GM19035 (cell line): ENCODE data around the gene ZNF362.

Experiments
- ATAC-seq: cut with Tn5 transposase; IDR thresholded peaks from one replicate; pipeline ENCODE4 v1.9.1; 2021; ENCODE audit not compliant: unreplicated experiment

Gene ZNF362

DNA sequence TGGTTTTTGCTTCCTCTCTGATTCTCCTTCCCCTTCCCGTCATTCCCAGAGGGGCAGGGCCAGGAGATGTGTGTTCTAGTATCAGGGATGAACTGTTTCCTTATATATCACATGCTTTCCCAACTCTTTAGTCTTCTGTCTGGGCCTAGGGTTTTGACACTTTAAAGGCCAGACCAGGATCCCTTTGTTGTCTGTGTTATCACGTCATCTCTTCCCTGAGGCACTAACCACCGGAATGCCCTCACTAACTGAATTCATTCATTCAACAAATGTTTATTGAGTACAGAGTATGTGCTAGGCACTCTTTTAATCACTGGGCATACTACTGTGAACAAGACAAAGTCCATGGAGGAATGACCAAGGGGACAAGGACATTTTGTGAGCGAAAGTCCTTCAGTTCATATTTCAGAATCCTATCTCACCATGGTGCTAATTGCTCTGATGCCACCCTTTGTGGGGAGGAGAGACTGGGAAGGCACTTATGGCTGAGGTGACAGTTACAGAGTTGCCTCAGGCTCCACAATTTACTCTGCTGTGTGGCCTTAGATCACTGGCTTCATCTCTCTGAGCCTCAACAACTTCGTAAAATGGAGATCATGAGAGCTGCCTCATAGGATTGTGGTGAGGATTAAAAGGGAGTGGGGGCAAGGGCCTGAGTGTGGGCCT, 12.0 kb upstream of the ZNF362 start:
- no peak for ATAC-seq

DNA sequence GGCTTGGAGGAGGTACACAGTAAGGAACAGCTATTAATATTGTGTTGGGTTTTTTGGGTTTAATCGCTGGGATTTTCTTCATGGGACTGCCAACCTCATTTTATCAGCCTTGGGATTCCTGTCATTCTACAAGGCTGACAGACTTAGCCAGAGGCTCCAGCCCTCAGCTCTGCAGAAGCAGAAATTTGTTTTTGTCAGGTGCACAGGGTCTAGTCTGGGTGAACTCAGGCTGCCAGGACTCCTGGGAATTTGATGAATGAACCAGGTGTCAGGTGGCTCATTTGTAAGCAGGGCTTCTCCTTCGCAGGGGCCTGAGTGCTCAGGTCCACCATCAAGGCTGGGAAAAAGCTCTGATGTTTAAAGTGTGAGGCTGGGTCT, 11.5 kb upstream of the ZNF362 start:
- no peak for ATAC-seq

DNA sequence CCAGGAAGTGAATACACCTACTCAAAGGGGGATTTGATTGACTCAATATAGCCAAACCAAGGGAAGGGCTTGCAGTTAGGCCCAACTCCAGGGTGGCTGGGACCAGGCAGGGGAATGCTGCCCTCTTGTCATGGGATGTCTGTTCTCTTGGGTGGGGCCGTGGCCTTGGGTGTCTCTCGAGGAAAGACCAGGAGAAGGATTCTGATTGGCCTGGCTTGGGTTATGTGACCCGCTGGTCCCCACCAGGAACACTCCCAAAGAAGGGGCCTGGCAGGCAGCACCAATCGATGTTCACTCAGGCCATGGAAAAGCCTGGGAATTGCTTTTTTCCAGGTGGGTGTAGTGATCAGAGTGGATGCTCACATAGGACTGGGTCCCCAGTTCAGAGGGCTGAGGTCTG, 10.1 kb upstream of the ZNF362 start:
- ATAC-seq: no peak

DNA sequence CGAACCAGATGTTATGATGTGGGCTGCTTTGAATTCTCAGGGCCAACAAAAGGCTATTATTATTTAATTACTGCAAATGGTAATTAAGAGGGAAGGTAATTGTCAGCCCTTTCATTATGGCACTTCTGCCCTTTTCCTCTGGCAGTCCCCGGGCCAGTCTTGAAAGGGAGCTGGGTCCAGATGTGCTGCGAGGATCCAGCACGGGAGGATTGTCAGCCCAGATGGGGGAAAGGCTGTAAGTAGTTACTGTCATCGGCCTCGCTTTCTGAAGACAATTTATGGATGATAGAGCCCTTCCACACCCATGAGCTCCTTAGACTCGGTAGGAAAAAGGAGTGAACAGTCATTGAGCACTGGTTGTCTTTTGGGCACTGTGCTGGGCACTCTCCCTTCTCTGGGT, 8.7 kb upstream of the ZNF362 start:
- ATAC-seq: no peak

DNA sequence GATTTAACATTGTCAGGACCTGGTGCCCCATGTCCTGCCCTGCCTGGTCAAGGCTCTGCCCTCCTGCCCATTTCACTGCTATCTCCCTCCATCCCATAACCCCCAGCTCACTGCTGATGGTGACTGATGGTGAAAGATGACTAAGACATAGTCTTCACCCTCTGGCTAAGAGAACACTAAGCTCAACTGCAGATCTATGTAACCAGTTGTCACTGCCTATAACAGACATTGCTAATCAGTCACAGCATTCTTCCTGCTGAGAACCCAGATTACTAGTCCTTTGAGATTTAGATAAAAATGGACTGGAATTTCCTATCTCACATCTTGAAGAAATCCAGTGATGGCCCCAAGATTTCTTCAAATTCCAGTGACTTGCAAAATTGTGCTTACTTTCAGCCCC, 8.0 kb upstream of the ZNF362 start:
- no peak for ATAC-seq

DNA sequence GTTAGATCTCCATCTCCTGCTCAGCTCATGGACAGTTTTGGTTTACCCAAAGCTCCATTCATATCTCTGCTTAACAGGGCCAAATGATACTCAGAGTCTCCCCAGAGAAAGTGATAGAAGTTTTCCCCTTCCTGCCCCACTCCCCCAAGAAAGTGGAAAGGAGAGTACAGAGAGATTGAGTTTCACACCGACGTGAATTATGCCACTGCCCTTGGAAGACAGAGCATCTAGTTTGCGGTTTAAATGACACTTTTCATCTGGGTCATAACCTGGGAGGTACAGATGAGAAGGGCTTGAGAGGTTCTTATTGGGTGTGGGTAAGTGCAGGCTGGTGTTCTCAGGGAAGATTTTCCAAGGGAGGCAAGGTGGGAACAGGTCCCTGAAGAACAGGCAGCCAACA, 6.9 kb upstream of the ZNF362 start:
- ATAC-seq: no peak

DNA sequence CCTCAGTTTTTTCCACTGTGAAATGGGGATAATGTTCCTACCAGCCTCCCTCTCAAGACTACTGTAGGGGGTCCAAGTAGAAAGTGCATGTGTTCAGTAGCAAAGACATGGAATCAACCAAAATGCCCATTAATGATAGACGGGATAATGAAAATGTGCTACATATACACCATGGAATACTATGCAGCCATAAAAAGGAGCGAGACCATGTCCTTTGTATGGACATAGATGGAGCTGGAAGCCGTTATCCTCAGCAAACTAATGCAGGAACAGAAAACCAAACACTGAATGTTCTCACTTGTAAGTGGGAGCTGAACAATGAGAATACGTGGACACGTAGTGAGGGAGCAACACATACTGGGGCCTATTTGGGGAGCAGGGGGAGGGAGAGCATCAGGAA, 6.1 kb upstream of the ZNF362 start:
- ATAC-seq: no peak

DNA sequence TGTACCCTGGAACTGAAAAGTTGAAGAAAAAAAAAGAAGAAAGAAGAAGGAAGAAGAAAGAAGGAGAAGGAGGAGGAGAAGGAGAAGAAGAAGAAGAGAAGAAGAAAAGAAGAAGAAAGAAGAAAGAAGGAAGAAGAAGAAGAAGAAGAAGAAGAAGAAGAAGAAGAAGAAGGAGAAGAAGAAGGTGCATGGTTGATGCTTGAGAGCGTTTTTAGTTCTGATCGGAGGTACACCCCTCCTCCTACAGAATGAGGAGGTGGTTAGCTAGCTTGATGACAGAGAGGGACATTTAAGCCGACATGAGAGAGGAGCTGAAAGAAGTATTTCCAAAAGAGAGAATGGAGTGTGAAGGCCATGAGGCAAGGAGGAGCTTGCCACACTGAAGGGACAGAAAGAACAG, 5.6 kb upstream of the ZNF362 start:
- ATAC-seq: no peak

DNA sequence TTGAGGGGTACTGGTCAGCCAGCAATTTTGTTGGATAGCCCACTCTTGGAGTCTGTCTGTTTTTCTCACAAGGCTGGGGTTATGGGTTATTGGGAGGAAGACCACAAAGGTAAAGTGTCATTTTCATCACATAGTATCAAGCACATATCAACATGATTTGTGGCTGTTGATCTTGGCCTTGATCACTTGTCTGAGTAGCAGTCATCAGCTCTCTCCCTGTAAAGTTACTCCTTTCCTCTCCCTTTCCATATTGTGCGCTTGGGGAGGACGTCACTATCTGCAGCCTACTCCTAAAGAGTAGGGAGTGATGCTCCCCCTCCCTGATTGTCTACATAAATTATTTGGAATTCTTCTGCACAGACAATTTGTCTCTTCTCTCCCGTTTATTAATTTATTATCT, 1.8 kb upstream of the ZNF362 start:
- ATAC-seq: no peak

DNA sequence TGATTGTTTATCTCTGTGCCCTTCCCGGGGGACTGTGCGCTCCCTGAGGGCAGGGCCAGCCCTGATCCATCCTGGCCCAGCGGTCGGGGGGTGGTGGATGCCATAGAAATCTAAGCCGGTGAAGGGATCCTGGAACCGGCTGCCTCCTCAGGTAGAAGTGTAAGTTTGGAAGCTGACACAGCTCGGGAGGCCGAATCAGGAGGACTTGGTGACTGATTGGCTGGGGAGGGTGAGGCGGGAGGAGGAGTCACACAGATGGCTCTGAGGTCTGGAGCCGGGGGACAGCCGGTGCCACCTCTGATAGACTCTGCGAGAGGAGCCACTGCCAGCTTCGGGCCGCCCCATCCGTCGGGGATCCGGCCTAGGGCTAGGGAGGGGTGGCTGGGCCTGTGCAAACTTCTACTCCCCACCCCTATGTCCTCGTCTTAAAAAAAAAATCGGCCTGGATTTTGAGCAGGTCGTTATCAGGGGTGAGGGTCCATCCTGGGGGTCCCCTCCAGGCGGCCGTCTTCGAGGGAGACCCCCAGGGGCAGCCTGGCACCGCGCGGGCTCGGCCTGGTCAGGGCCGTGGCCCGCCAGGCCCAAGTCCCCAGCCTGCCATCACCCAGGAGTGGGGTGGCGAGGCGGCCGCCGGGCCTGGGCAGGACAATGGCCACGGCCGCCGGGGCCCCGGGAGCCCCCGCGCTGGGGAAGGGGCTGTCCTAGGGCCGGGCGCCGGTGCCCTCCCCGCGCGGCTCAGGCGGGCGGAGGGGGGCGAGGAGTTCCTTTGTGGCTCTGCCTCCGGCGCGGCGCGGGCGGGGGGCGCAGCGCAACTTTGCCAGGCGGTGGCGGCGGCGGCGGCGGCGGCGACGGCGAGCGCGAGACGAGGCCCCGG, 708 bp upstream of the ZNF362 start:
- ATAC-seq: peak; percentile 14

DNA sequence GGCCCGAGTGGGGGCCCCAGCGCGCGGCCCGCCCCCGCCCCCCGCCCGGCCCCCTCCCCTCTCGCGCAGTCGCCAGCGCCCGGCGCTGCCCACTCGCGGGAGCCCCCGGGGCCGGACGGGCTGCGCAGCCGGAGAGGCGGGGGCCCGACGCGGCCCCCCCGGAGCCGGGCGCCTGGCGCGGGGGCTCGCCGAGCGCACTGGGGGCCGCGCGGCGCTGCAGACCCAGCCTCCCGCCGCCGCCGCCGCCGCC, 146 bp upstream of the ZNF362 start:
- ATAC-seq: no peak

DNA sequence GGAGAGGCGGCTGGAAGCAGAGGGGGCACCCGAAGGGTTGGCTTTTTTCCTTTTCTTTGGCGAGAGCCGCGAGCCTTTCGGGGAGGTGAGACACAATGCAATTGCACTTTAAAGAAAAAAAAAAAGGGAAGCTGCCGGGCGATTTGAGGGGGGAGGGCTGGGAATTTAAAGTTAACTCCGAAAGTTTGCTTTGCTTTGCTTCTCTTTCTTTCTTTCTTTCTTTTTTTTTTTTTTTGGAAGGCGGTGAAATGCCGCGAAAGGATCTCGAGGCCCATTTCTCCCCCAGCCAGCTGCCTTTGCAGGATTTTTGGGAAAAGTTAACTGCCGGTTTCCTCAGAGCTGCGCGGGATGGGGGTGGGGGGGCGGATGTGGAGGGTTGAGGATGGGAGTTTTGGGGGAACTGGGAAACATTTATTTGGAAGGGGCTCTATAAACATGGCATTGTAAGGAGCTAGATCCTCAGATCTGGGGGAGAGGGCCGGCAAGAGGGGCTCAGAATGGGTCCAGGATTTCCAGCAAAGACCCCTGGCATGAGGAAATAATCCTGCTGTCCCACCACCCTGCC, 997 bp downstream of the ZNF362 start:
- no peak for ATAC-seq

DNA sequence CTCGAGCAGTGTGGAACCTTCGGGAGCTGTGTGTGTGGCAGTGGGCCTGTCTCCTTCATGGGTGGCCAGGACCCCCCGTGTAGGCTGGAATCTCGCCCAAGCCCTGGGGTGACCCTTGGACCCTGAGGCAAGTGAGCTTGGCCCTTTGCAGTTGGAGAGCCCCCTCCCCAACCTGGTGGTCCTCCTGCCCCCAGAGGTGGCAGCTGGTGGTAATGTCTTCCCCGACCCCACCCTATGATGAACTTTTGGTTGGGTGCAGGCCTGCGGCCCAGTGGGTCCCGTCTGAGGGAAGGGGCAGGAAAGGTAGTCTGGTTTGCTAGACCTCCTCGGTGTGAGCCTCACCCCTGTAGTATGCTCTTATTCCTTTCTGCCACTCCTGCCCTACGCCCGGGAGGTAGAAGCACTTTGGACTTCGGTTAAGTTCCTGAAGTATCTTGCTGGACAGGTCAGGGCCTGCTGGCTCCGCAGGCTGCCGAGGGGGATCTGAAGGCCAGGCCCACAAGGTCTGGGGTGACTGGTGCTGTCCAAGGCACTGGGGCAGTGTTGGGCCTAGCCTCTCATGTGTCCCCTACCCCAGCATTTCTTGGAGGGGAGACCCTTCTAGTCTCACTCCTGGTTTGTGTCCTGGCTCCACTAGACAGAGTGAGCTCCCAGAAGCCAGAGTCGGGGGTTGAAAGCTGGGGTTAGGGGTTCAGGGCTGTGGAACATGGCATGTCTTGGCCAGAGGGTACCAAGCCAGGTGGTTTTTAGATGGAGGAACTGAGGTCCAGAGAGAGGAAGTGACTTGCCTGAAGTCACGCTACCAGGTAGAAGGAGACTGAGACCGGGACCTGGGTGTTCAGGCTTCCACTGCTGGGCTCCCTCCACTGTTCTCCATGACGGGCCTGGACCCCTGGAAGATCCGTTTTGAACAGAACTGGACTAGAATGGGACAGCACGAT, 1.8 kb downstream of the ZNF362 start:
- no peak for ATAC-seq

DNA sequence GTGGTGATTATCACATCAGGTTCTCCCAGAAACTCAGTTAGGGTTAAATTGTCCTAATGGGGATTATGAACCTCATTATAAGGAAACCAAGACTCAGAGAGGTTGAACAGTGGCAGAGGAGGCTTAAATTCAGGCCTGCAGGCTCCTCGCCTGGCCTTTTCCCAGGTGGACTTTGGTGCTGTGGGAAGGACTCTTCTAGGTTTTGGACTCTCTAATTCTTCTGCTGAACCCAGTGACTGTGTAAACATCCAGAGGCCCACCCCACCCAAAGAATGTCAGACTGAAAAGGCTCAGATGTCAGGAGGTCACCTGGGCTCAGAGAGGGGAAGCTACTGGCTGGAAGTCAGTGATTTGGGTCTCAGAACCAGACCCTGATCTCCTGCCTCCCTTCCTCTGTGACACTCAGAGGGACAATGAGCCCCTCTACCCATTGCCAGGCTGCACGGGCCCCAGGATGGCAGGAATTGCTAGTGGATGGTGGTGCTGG, 2.5 kb downstream of the ZNF362 start:
- no peak for ATAC-seq

DNA sequence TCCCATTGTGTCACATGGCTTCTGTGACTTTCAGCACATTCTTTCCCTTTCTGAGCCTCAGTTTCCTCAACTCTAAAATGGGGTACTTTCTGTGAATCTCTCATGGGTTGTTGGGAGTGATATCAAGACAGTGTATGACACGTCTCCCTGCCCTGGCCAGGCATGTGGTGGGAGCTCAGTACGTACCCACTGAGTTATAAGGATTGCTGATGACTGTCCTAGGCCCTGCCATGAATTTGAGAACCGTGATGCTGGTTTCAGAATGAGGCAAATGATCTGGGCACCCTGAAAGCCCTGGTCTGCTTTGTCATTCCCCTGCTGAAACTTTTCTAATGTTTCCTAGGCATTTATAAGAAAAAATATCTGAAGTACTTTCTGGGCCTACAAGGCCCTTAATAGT, 3.6 kb downstream of the ZNF362 start:
- no peak for ATAC-seq

DNA sequence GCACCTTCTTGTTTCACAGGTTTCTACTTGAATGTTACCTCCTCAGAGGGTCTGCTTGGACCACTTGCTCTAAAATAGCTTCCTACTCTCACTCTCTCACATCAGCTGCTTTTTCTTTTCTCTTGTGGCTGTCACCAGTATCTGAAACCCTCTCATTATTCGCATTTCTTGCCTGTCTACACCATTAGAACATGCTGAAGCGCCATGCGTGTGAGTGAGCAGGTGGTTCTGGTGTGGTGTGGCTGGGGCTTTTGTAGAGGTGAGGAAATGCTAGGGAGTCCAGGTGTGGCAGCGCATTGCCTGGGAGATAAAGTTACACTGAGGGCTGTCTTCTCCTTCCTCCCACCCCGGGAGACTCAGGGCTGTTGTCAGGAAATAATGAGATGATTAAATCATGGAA, 4.1 kb downstream of the ZNF362 start:
- ATAC-seq: no peak

DNA sequence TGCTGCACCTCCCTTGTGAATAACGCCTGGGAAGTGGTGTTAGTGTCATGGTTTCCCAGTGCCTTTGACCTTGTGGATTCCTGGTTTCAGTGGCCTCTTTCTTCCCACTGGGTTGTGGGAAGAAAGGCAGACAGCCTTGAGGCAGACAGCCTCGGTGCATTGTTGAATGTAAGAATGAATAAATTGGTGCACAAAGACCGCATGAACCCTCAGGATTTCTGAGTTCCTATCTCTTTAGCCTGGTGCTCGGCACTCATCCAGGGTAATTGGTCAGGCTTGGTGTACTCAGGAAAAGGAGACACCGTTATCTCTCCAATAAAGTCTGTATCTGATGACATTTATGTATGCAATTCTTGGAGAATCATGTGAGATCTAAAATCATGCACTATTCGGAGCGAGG, 5.1 kb downstream of the ZNF362 start:
- no peak for ATAC-seq

DNA sequence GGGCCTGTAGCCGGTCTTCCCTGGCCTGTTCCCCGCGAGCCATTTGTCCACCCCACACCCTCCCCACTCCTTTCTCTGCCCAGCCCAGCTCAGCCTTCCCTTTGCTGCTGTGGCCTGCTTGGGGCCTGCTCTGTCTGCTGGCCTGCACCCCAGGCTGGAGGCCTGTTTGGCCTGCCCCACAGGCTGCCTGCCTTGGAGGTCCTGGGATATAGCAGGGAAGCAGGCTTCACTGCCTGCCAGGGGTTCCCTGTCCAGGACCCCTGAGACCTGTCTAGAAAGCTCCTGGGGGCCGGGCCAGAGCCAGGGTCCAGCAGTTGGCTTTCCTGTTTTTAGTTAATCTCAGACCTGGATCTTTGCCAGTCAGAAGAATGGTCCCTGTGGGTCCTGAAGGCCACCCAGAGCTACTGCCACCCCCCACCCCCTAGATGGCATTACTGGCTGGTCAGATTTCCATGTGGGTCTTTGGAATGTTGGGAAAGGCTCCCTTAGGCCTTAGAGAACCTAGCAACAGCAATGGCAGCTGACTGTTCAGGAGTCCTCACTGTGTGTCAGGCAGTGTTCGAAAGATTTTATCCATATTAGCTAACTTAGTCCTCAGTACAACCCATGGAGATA, 7.7 kb downstream of the ZNF362 start:
- ATAC-seq: no peak

DNA sequence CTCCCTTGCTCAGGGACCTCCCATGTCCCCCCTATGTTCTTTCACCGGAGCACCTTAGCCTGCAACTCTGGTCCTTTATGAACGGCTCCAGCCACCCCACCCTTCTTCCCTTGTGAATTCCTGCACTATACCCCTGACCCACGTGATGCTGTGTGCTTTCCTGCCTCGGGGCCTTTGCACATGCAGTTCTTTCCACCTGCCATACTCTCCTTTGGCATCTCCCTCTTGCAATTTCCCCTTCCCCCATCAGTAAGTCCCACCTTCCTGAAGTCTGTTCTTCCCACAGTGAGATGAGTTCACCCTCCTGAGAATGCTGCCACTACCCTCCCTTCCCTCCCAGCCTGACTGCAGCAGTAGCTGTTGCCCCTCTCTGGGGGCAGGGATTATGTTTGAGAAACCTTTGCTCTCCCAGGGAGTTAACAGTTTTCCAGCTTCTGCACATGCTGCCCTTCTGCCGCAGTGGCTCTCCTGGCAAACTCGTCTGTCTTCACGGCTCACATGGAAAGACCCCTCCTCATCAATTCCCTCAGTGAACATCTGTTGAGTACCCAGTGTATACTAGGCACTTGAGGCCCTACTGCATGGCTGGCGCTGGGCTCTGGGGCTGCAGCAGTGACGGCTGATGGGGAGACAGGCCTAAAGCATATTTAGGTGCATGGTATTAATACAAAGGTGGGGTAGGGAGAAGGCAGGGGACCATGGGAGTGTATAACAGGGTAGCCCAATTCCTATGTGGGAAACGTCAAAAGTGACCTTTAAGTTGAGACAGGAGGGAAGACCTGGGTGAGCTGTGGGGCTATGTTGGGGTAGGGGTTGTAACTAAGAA, 9.7 kb downstream of the ZNF362 start:
- no peak for ATAC-seq

DNA sequence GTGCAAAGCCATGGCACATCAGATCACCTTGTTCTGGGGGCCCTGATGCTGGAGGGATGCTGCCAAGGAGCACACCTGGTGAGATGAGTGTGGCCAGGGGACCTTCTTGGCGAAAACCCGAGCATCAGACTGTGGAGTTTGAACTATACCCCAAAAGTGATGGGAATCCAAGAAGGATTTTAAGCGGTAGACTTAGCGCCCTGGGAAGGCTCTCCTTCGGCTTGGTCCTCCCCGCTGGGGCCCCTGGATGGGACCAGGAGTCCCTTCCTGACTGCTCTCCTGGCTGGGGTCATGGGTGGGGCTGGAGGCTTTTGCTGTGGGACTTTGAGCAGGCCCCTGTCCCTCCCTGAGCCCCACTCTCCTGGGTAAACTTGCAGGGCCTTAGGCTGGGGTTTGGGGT, 10.5 kb downstream of the ZNF362 start:
- no peak for ATAC-seq
